K562 (cell line): ENCODE measurements around the gene PPT1. TPM values are rescaled to one million over a fixed set of nuclear protein-coding genes. Genes with fewer than 3 reads are reported as not detected.

Experiments
- DDX20 ChIP-seq: fragments of 450-650 bp; IDR thresholded peaks from 2 replicates; pipeline ENCODE4 v1.6.1; 2016; ENCODE audit warnings: missing genetic modification characterization, low read depth, mild to moderate bottlenecking, missing compliant biosample characterization, moderate library complexity
- EP300 ChIP-seq: IDR thresholded peaks from 2 replicates; pipeline ENCODE4 v1.6.1; 2012; ENCODE audit warnings: low read length, improper control_type of control experiment
- EP400 ChIP-seq: fragments of 450-650 bp; IDR thresholded peaks from 2 replicates; pipeline ENCODE4 v1.6.1; 2017; ENCODE audit warnings: antibody characterized with exemption, mild to moderate bottlenecking, moderate library complexity
- HDAC1 ChIP-seq, 2 experiments: fragments of 450-650 bp; IDR thresholded peaks; 2 replicates each; pipeline ENCODE4 v1.6.1; 2016 to 2017; ENCODE audit warnings: inconsistent platforms in 1 of 2, mild to moderate bottlenecking in 1 of 2, moderate library complexity in 1 of 2
- JUN ChIP-seq, 2 experiments: sonication (generic) in 1 of 2; formaldehyde crosslinking in 1 of 2; IDR thresholded peaks; 2 replicates each; pipeline versions ENCODE4 v1.6.1 to v1.8.0; 2012 to 2022; ENCODE audit warnings: borderline replicate concordance in 2 of 2, mild to moderate bottlenecking in 2 of 2, improper control_type of control experiment in 1 of 2, low read depth in 1 of 2, low read length in 1 of 2, missing genetic modification reagents in 1 of 2
- MTA3 ChIP-seq: fragments of 450-650 bp; formaldehyde crosslinking; IDR thresholded peaks from 2 replicates; pipeline ENCODE4 v1.6.1; 2017; ENCODE audit warnings: mild to moderate bottlenecking, borderline replicate concordance
- NFXL1 ChIP-seq: fragments of 450-650 bp; formaldehyde crosslinking; IDR thresholded peaks from 2 replicates; pipeline ENCODE4 v1.4.0; 2021; ENCODE audit warnings: mild to moderate bottlenecking
- PML ChIP-seq: IDR thresholded peaks from 2 replicates; pipeline ENCODE4 v1.6.1; 2012; ENCODE audit warnings: low read length, inconsistent platforms
- SMAD2 ChIP-seq: fragments of 150-350 bp; IDR thresholded peaks from 2 replicates; pipeline ENCODE4 v1.6.1; 2014; ENCODE audit warnings: low read depth, mild to moderate bottlenecking, low read length
- SOX6 ChIP-seq: fragments of 450-650 bp; IDR thresholded peaks from 2 replicates; pipeline ENCODE4 v1.6.1; 2014; ENCODE audit warnings: mild to moderate bottlenecking
- SREBF2 ChIP-seq: sonication (generic); formaldehyde crosslinking; IDR thresholded peaks from 2 replicates; pipeline ENCODE4 v1.4.0; 2020; ENCODE audit warnings: mild to moderate bottlenecking, missing genetic modification reagents
- TRIM28 ChIP-seq: fragments of 450-650 bp; IDR thresholded peaks from 2 replicates; pipeline ENCODE4 v1.6.1; 2017
- ZC3H11A ChIP-seq: IDR thresholded peaks from 2 replicates; pipeline ENCODE4 v1.6.1; 2012; ENCODE audit warnings: low read depth, low read length, improper control_type of control experiment
- ZKSCAN3 ChIP-seq: fragments of 250-450 bp; sonication (Bioruptor Pico); IDR thresholded peaks from 2 replicates; pipeline ENCODE4 v1.4.0; 2020
- ZNF253 ChIP-seq: fragments of 250-450 bp; sonication (Bioruptor Pico); conservative IDR thresholded peaks from 2 replicates; pipeline ENCODE4 v1.6.1; 2021; ENCODE audit warnings: mild to moderate bottlenecking
- ZNF696 ChIP-seq: fragments of 250-450 bp; sonication (Bioruptor Pico); conservative IDR thresholded peaks from 2 replicates; pipeline ENCODE4 v1.4.0; 2020; ENCODE audit warnings: mild to moderate bottlenecking, moderate library complexity
- ZNF699 ChIP-seq: fragments of 250-450 bp; sonication (Bioruptor Pico); IDR thresholded peaks from 2 replicates; pipeline ENCODE4 v1.8.0; 2021; ENCODE audit warnings: mild to moderate bottlenecking, moderate library complexity; ENCODE audit not compliant: insufficient replicate concordance
- ZNF764 ChIP-seq: fragments of 250-450 bp; sonication (Bioruptor Pico); IDR thresholded peaks from 2 replicates; pipeline ENCODE4 v1.4.0; 2020; ENCODE audit warnings: low read depth, mild to moderate bottlenecking, moderate library complexity
- polyA plus RNA-seq, 8 experiments: library from polyadenylated mRNA; depleted of rRNA in 4 of 8; stranded (reverse) in 5 of 8; unstranded in 3 of 8; fragments of >200 nt; fragmentation: Nextera tagmentation in 2 of 8; fragmentation: Illumina TruSeq in 1 of 8; extraction: Ambion mirVana in 2 of 8; extraction: Trizol in 1 of 8; gene quantifications; 2 replicates each; pipeline versions ENCODE4 v1.2.1 to v1.2.3, GENCODE V29; 2011 to 2014; ENCODE audit warnings: inconsistent platforms in 1 of 8, missing spikeins in 1 of 8
- total RNA-seq, 7 experiments: library from RNA; depleted of rRNA in 6 of 7; stranded (reverse); fragments of >200 nt in 6 of 7; fragmentation: Illumina TruSeq in 2 of 7; extraction: Trizol in 2 of 7; gene quantifications; 2 replicates each; pipeline versions ENCODE4 v1.2.1 to v1.2.3, GENCODE V29; 2011 to 2021; ENCODE audit warnings: low replicate concordance in 1 of 7
- TF ChIP-seq, protein P1 (sequence below): sonication (generic); formaldehyde crosslinking; IDR thresholded peaks from 2 replicates; pipeline ENCODE4 v1.8.0; 2023; ENCODE audit warnings: mild to moderate bottlenecking, missing genetic modification reagents
- TF ChIP-seq, protein P2 (sequence below): conservative IDR thresholded peaks from 2 replicates; pipeline ENCODE4 v1.6.1; 2011; ENCODE audit warnings: low read depth, mild to moderate bottlenecking, low read length; ENCODE audit not compliant: control insufficient read depth
- TF ChIP-seq, protein P3 (sequence below): sonication (generic); formaldehyde crosslinking; IDR thresholded peaks from 2 replicates; pipeline ENCODE4 v1.8.0; 2022; ENCODE audit warnings: mild to moderate bottlenecking, missing genetic modification reagents

The PPT1 gene
- total and polyA plus RNA-seq, 9 of the 15 experiments (the other 6 are each of a cell fraction or from before 2014, with no cell fraction given), result 72.2 to 285 (median 143) TPM

DNA sequence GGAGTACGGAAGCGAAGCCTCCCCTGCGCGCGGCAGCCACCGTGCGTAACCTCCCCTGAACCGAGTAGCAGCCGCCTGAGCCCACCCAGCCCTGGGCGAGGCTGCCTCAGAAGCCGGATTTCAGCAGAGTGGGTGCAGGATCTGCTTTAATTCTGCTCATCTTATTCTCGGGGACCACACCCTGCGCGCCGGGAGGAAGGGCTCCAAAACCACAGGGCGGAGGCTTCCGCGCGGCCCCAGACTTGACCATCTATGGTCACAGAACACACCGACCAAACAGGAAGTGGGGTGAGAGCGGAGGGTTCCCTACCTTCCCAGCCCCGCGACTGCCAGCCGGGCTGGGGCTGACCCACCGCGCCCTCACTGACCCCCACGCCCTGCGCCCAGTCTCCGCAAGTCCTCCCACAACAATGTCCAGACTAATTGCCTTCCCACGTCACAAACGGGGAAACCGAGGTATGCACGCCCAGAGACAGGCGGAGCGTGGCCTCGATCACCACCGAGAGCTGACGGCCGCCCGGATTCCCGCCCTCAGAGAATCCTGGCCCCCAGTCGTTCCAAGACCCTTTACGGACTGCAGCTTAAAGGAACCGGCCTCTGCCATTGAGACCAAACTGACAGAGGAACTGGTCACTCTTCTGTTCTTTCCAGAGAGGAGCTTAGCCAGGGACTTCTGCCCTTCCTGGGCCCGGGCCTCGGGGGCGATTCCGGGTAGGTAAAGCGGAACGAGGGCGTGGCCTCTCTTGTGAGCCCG lies 57.1 kb downstream of the PPT1 start (continued):
- TF ChIP-seq ZNF699 (no peak), DDX20 (no peak), SMAD2 (no peak), ZC3H11A (no peak), ZKSCAN3 (CRISPR knock-in tag) (no peak), EP400 (peak; percentile 94), EP300 (peak; percentile 66), NFXL1 (CRISPR knock-in tag) (no peak), HDAC1 (IDR thresholded peaks at IDR 0.05) (peak in 1 of 2 experiments; percentile 89; a peak in 2 of 4 replicates), JUN (IDR thresholded peaks at IDR 0.05; ENCODE audit: borderline replicate concordance, low read depth, low read length) (no peak), JUN (CRISPR knock-in tag; IDR thresholded peaks at IDR 0.05; ENCODE audit: borderline replicate concordance) (no peak), ZNF253 (CRISPR knock-in tag) (no peak; the same call in 1 of the 2 replicates), PML (peak; percentile 93; the same call in 1 of the 2 replicates), ZNF764 (CRISPR knock-in tag) (no peak), TRIM28 (peak; percentile 69), ZNF696 (CRISPR knock-in tag) (no peak), SOX6 (peak; percentile 63; the same call in 1 of the 2 replicates), SREBF2 (no peak), MTA3 (peak; percentile 73; the same call in 1 of the 2 replicates)
- TF ChIP-seq, protein P1, sequence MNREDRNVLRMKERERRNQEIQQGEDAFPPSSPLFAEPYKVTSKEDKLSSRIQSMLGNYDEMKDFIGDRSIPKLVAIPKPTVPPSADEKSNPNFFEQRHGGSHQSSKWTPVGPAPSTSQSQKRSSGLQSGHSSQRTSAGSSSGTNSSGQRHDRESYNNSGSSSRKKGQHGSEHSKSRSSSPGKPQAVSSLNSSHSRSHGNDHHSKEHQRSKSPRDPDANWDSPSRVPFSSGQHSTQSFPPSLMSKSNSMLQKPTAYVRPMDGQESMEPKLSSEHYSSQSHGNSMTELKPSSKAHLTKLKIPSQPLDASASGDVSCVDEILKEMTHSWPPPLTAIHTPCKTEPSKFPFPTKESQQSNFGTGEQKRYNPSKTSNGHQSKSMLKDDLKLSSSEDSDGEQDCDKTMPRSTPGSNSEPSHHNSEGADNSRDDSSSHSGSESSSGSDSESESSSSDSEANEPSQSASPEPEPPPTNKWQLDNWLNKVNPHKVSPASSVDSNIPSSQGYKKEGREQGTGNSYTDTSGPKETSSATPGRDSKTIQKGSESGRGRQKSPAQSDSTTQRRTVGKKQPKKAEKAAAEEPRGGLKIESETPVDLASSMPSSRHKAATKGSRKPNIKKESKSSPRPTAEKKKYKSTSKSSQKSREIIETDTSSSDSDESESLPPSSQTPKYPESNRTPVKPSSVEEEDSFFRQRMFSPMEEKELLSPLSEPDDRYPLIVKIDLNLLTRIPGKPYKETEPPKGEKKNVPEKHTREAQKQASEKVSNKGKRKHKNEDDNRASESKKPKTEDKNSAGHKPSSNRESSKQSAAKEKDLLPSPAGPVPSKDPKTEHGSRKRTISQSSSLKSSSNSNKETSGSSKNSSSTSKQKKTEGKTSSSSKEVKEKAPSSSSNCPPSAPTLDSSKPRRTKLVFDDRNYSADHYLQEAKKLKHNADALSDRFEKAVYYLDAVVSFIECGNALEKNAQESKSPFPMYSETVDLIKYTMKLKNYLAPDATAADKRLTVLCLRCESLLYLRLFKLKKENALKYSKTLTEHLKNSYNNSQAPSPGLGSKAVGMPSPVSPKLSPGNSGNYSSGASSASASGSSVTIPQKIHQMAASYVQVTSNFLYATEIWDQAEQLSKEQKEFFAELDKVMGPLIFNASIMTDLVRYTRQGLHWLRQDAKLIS, result peak; percentile 98
- TF ChIP-seq, protein P2, sequence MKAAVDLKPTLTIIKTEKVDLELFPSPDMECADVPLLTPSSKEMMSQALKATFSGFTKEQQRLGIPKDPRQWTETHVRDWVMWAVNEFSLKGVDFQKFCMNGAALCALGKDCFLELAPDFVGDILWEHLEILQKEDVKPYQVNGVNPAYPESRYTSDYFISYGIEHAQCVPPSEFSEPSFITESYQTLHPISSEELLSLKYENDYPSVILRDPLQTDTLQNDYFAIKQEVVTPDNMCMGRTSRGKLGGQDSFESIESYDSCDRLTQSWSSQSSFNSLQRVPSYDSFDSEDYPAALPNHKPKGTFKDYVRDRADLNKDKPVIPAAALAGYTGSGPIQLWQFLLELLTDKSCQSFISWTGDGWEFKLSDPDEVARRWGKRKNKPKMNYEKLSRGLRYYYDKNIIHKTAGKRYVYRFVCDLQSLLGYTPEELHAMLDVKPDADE, result no peak; the same call in 1 of the 2 replicates
- TF ChIP-seq, protein P3, sequence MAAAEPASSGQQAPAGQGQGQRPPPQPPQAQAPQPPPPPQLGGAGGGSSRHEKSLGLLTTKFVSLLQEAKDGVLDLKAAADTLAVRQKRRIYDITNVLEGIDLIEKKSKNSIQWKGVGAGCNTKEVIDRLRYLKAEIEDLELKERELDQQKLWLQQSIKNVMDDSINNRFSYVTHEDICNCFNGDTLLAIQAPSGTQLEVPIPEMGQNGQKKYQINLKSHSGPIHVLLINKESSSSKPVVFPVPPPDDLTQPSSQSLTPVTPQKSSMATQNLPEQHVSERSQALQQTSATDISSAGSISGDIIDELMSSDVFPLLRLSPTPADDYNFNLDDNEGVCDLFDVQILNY (CRISPR knock-in tag), result no peak
